Stromal cell of bone marrow (primary cell): ENCODE measurements around the gene GPC6.

Source experiments
- DNase-seq: peaks from one replicate; pipeline ENCODE4 v3.0.0-alpha.2; 2012; ENCODE audit warnings: low read depth

Gene GPC6

DNA sequence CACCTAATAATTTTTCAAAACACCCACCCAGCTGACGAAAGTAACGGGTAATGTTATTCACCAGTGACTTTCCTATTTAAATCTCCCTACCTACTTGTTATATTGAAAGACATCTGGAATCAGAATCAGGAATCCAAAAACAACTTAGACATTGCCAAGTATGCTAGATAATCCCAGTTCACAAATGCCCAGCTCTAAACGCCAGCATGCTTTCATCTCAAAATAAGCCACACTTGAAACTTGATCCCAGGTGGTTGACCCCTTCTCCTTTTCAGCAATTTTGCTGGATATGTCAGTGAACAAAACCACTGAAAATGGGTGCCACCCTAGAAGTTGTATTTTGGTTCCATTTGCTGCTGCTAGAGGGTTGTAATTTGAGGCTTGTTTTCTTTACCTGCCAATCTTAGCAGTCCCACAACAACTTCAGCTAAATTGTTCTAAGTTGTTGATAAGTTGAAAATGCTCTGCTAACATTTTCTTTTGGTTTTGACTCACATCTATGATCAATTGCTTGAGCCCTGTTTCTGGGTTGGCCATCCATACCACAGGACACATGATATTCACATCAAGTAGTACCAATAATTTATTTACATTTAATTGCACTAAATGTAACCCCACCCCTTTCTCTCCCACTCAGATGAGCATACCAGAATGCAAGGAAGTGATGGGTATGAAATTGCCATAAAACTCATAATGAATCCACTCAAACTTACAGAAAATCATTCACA is 1186.4 kb downstream of the GPC6 start:
- no peak for DNase-seq

DNA sequence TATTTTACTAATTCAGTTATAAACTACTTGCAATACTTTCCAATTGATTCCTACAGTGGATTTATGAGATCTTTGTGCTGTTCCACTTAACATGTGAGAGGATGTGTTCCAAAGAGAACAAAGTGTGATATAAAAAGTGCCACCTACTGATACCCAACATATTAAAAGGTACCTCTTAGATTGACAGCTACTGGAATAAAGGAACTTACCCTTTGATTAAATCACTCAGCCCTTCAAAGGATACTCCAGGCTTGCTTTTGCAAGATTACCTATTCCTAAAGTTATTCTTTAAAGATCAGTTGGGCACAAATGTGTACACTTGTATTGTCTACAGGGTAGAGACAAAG is 1187.0 kb downstream of the GPC6 start:
- DNase-seq: no peak

GRCh38 chr13:94414141-94414540 is 1187.5 kb downstream of the GPC6 start:
- DNase-seq: no peak

GRCh38 chr13:94414708-94415107 is 1188.1 kb downstream of the GPC6 start:
- DNase-seq: no peak

DNA sequence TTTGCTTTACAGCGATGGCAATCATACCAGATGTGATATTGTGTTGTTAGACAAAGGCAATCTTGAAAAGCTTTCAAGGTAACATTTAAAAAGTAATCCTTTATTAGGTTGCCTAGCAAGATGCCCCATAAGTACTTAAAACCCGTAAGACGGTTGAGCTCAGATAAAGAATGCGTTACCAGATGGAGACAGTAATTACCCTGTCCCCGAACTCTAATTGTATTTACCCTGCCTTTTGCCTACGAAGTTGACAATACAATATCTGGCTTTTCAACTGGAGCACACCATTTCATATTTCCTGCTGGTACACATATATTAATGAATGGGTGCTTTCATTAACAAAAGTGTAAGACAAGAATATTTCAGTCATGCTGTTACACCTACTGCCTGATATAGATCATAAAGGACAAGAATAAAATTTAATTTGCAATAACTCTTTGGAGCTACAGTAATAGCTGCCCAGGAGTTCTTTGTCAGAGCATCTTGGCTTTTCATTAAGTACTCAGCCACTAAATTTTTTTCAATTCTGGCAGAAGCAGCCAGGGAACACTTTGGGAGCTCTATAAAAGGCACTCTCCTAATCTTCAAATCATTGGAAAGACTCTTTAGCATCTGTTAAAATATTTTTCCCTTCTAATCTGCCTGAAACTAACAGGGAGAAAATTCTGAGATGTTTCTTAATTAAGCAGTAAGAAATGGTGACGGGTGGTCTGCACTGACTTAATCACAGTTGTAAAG is 1189.1 kb downstream of the GPC6 start:
- DNase-seq: no peak

- no peak for DNase-seq
Observed at GRCh38 chr13:94416454-94417080, 1190.0 kb downstream of the GPC6 start.

- no peak for DNase-seq
Observed at GRCh38 chr13:94417294-94417693, 1190.7 kb downstream of the GPC6 start.

DNA sequence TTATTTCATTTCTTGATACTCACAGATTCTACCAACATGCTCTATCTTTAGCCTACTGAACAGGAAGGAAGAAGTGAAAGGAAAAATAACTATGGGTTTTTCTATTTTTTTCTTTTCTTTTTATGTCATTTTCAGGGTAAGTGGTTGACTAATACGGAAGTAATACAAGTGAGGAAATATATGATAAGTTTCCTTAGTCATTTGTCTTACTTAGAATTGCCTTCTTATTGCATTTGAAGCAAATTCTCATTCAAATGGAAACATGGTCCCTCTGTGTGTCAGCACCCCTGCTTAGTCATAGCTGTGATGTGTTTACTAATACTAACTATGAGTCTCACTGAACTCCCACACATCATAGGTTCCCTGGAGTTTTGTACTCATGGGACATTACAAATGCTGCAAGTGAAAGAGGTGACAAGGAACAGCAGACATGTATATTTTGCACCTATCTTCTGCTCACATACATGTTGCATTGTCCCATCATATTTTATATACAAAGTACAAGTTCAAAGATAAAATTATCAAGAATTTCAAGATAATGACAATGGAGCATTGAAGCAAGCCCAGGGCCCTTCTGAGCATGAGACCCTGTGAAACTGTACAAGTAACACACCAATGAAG is 1192.8 kb downstream of the GPC6 start:
- DNase-seq: peak; percentile 71

GRCh38 chr13:94419925-94420305 is 1193.3 kb downstream of the GPC6 start:
- DNase-seq: no peak

GRCh38 chr13:94427313-94427953 is 1200.8 kb downstream of the GPC6 start:
- no peak for DNase-seq

DNA sequence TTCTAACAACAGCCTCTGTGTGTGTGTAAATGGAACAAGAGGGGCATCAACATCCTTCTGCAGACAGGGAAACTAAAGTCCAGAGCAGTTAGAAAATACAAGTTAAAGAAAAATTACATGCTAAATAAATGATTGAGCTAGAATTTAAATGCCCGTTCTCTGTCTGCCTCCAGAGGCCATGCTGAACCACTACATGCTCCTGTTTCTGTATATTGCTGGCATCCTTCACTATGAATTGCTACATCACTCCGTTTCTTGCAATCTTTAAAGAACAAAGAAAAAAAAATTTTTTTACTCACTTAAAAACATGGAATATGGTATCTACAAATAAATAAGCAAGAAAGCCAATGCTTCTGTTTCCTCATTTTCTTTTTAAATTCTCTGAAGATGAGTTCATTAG is 1205.0 kb downstream of the GPC6 start:
- peak; percentile 13 for DNase-seq

DNA sequence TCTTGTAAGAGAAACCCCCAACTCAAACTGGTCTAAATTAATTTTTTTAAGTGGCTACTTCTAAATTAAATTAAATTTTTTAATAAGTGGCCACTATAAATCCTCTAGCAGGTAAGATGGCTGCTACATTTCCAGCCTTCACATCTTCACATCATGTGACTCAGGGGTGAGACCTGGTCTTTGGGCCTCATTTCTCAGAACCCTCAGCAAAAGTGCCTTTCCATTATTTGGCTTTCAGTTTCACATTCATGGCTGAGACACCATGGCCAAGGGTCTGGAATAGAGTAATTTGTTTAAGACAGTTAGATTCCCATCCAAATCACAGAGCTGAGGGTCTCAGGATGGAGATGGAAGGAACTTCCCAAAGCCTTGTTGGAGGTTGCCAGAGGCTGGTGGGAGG is 1205.4 kb downstream of the GPC6 start:
- no peak for DNase-seq

GRCh38 chr13:94433055-94433961 is 1206.7 kb downstream of the GPC6 start:
- DNase-seq: no peak

DNA sequence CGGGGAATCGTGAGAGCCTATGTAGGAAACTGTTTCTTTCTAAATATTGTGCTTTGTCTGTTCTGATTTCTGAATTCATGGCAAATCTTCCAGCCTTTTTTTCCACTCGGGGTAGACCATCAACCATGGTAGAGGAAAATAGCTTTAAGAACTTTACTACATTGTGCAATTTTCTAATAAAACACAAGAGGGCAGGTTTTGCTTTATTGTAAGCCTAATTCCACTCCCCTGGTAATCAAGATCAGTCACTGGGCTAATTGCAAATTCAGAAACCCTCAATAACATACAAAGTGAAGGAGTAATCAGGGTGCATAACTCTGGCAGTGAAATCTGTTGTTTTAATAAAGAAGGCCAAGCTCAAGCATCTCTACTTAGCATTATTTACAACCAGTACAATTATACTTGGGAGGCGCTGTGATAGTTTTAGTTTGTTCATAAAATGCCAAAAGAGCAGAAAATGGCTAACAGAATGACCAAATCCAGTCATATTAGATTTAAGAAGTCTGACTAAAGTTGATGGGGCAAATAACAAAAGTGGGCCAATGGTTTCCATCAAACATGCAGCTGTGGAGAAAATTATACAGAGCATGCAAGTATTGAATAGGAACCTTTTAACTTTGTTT is 1209.1 kb downstream of the GPC6 start:
- peak; percentile 37 for DNase-seq

GRCh38 chr13:94444826-94445225 is 1218.2 kb downstream of the GPC6 start:
- no peak for DNase-seq

GRCh38 chr13:94454334-94454733 is 1227.7 kb downstream of the GPC6 start:
- DNase-seq: no peak

GRCh38 chr13:94454906-94455305 is 1228.3 kb downstream of the GPC6 start:
- DNase-seq: no peak

DNA sequence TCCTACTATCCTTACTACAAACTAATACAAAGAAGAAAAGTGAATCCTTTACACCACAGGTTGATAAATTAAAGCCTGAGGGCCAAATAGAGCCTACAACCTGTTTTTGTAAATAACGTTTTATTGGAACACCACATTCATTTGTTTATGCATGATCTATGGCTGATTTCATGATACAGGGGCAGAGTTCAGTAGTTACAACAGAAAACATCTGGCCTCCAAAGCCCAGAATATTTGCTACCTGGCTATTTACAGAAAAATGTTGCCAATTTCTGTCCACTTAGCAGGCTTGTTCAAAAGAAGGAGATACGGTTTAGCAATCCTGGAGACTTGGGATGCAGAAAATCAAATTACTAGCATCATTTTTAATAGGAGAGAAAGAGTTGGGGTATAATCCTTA is 1228.8 kb downstream of the GPC6 start:
- no peak for DNase-seq
